GM20000 (cell line): ENCODE results near the gene LRRC31.
A peak's percentile ranks its signal among the peaks of the same experiment; 100 is the strongest.

Experiments used
- DNase-seq: peaks from one replicate; pipeline ENCODE4 v3.0.0; 2012; ENCODE audit warnings: low spot score
- TF ChIP-seq, protein P1 (sequence below): IDR thresholded peaks from 2 replicates; pipeline ENCODE4 v1.5.1; 2012; ENCODE audit warnings: mild to moderate bottlenecking, control low read depth; ENCODE audit errors: extremely low read depth, missing control alignments

LRRC31 gene

DNA sequence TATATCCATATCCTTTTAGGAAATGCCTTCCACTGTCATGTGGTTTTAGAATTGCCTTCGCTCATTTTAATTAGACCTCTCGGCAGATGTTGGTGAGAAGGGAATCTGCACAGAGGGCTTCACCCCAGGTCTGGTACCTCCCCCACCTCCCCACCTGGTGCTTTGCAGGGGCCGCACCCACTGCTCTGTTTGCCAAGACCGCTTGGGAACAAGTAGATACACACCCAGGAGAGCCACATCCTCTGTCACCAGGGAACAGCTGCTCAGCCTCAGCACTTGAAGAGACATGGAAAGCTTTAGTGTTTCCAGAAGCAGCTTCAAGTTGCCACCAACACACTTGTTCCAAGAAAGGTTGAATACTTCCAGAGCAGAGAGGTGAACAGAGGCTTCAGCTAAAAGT, 21.8 kb downstream of the LRRC31 start:
- TF ChIP-seq, protein P1, sequence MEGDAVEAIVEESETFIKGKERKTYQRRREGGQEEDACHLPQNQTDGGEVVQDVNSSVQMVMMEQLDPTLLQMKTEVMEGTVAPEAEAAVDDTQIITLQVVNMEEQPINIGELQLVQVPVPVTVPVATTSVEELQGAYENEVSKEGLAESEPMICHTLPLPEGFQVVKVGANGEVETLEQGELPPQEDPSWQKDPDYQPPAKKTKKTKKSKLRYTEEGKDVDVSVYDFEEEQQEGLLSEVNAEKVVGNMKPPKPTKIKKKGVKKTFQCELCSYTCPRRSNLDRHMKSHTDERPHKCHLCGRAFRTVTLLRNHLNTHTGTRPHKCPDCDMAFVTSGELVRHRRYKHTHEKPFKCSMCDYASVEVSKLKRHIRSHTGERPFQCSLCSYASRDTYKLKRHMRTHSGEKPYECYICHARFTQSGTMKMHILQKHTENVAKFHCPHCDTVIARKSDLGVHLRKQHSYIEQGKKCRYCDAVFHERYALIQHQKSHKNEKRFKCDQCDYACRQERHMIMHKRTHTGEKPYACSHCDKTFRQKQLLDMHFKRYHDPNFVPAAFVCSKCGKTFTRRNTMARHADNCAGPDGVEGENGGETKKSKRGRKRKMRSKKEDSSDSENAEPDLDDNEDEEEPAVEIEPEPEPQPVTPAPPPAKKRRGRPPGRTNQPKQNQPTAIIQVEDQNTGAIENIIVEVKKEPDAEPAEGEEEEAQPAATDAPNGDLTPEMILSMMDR = no peak
- DNase-seq = no peak

DNA sequence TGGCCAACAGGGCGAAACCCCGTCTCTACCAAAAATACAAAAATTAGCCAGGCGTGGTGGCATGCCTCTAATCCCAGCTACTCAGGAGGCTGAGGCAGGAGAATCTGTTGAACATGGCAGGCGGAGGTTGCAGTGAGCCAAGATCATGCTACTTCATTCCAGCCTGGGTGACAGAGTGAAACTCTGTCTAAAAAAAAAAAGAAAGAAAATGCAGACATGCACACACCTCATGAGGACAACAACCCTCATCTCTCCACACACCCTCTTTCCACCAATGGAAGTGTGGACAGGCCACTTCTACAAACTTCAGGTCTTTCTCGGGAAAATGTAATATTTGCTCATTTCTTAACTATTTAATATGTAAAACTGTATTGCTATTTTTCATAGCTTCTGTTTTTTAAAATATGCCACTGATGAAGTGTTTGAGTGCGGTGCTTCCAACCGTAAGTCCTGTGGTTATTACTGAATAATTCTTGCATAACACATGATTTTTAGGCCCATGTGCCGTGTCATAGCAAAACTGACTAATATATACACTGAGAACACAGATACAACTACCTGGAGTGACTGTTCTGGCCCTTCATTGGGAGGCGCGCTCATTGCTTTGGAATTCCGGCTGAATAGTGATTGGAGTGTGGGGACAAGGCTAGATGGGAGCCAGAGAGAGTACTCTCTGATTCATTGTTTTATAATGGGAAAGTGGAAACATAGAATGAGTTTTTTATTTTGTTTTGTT, 23.1 kb downstream of the LRRC31 start:
- peak; percentile 62 for DNase-seq
- TF ChIP-seq, protein P1 = no peak

DNA sequence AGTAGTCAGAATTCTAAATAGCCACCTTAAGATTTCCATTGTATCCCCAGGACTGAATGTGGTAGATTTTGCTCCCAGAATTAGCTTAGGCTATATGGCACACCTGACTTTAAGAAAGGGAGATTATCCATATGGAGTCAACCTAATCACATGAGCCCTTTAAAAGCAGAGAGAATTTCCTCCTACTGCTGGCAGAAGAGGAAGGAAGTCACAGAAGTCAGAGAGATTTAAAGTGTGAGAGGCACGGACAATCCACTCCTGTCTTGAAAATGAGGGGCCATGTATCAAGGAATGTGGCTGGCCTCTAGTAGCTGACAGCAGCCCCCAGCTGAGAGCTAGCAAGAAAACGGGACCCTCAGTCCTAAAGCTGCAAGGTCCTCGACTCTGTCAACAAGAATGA, 26.8 kb downstream of the LRRC31 start:
- TF ChIP-seq, protein P1 = no peak
- no peak for DNase-seq

DNA sequence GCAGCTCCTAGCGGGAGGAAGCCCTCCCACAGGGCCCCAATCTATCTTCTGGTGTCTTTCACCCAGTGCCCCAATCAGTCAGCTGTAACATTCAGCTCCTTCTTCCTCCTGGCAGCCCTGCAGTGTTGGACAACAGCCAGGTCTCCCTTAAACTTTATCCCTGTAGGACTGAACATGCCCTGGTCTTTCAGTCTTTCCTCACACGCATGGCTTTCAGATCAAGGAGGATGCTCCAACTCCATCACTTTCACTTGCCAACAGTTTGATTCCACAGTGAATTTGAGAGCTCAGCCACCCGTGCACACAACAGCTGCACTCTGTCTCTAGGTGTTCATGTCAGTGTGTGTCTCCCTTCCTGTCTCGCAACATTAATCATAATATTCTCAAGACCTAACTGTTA, 28.6 kb downstream of the LRRC31 start:
- DNase-seq = no peak
- TF ChIP-seq, protein P1 = no peak

DNA sequence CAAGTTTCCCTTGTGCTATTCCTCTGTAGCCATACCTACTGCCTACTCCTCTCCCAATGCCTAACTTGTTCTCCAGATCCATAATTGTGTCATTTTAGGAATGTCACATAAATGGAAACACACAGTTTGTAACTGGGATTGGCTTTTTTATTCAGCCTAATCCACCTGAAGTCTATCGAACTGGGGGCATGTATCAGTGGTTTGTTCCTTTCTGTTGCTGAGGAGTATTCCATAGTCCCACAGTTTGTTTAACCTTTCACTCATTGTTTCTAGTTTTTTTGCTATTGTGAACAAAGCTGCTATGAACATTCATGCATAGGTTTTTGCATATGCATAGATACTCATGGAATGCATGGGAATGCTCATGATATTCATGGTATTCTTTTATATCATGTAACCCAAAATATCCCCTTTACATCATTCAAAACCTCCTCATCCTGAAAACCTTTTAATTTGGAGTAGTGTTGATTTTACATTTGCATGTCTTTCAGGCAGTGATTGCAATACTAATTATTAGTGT, 31.2 kb downstream of the LRRC31 start:
- TF ChIP-seq, protein P1 = no peak
- no peak for DNase-seq

DNA sequence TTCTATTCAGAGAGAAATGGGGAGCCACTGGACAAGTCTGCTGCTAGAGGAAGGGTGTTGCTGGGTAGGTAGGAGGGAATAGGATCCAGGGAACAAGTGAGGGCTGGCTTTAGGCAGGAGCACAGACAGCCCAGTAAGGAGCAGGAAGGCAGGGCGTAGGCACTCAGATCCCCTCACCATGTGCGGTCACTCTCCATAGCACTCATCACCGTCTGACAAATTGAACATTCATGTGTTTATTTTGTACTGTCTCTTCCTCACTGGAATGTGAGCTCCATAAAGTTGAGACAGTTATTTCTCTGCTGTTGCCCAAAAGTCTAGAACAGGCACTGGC, 32.8 kb downstream of the LRRC31 start:
- DNase-seq = no peak
- TF ChIP-seq, protein P1 = no peak

DNA sequence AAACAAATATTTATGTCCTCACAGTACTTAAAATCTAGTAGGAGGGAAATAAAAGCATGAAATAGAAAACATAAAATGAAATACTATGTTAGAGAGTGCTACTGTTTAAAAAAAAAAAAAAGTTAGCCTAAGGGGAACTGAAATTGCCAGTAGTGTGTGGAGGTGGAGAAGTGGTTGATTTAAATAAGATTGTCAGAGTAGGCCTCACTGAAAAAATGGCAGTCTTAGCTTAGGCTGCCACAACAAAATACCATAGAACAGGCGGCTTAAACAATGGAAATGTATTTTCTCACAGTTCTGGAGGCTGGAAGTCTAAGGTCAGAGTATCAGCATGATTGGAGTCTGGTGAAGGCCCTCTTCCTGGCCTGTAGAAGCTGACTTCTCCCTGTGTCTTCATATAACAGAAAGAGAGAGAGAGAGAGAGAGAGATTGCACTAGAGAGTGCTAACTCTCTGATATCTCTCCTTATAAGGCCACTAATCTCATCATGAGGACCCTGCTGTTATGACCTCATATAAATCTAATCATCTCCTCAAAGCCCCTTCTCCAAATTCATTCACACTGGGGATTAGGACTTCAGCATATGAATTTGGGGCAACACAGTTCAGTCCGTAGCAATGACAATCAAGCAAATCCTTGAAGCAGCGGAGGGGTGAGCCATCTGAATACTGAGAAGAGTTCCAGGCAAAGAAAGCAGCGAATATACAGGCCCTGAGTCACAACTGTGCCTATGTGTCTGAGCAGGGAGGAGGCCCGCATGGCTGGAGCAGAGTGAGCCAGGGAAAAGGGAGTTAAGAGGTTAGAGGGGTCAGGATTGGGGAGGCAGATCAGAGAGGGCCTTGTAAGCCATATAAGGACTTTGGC, 33.4 kb downstream of the LRRC31 start:
- DNase-seq = peak; percentile 73
- TF ChIP-seq, protein P1 = no peak
